NB4 (cell line): Measurements from ENCODE around the gene NCK2.

Experiments used
- CTCF ChIP-seq: IDR thresholded peaks from one replicate; pipeline ENCODE4 v1.5.1; 2012; ENCODE audit warnings: low read depth, low read length
- MAX ChIP-seq: IDR thresholded peaks from 2 replicates; pipeline ENCODE4 v1.6.1; 2011; ENCODE audit warnings: low read depth, low read length
- MYC ChIP-seq: IDR thresholded peaks from 2 replicates; pipeline ENCODE4 v1.6.1; 2011; ENCODE audit warnings: low read depth, low read length
- POLR2A ChIP-seq: IDR thresholded peaks from 2 replicates; pipeline ENCODE4 v1.6.1; 2011; ENCODE audit warnings: mild to moderate bottlenecking; ENCODE audit not compliant: insufficient read length; ENCODE audit errors: extremely low read depth

GRCh38 chr2:105882341-105882740, 137.6 kb downstream of the NCK2 start:
- TF ChIP-seq MAX (no peak), CTCF (no peak), POLR2A (no peak), MYC (no peak)
